ENCODE results near the gene SAFB.

GRCh38 chr19:5628461-5628860 lies 5.6 kb downstream of the SAFB start:
- TF ChIP-seq CTCF (CRISPR knock-in tag; IDR thresholded peaks at IDR 0.05) (no peak), EP300 (IDR thresholded peaks at IDR 0.05; ENCODE audit: low read depth in 2 of 2, low read length in 2 of 2) (no peak), EP300 (CRISPR knock-in tag; IDR thresholded peaks at IDR 0.05; ENCODE audit: borderline replicate concordance) (no peak), PBX3 (CRISPR knock-in tag; IDR thresholded peaks at IDR 0.05; ENCODE audit: borderline replicate concordance) (no peak), RBAK (CRISPR knock-in tag; IDR thresholded peaks at IDR 0.05) (no peak), STAT6 (CRISPR knock-in tag; IDR thresholded peaks at IDR 0.05; ENCODE audit: borderline replicate concordance) (no peak), NBN (conservative IDR thresholded peaks at IDR 0.05) (no peak)
